ENCODE measurements around the gene GBP7. TPM values are rescaled to one million over a fixed set of nuclear protein-coding genes. Genes with fewer than 3 reads are reported as not detected.

Gene GBP7
- total RNA-seq, 4 donors from 2014 or later, result not detected

DNA sequence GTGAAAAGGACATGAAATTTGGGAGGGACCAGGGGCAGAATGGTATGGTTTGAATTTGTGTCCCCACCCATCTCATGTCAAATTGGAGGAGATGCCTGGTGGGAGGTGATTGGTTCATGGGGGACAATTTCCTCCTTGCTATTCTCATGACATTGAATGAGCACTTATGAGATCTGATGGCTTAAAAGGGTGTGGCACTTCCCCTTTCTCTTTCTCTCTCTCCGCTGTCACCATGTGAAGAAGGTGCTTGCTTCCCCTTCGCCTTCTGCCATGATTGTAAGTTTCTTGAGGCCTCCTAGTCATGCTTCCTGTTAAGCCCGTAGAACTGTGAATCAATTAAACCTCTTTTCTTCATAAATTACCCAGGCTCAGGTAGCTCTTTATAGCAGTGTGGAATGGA is 30.6 kb upstream of the GBP7 start:
- intact Hi-C loops (cut with DNase I), result no loop called here
- no peaks in the 10 kb centered on the region for H3K27me3 ChIP-seq
- WGBS, 2 donors, result 73 to 97% methylated on average over 3 of the region's 3 CpGs
- DNase-seq, result no peak
- H3K36me3 ChIP-seq, result no peaks in the 10 kb centered on the region
- TF ChIP-seq POLR2A (IDR thresholded peaks at IDR 0.05), result no peak
- TF ChIP-seq, protein P1, sequence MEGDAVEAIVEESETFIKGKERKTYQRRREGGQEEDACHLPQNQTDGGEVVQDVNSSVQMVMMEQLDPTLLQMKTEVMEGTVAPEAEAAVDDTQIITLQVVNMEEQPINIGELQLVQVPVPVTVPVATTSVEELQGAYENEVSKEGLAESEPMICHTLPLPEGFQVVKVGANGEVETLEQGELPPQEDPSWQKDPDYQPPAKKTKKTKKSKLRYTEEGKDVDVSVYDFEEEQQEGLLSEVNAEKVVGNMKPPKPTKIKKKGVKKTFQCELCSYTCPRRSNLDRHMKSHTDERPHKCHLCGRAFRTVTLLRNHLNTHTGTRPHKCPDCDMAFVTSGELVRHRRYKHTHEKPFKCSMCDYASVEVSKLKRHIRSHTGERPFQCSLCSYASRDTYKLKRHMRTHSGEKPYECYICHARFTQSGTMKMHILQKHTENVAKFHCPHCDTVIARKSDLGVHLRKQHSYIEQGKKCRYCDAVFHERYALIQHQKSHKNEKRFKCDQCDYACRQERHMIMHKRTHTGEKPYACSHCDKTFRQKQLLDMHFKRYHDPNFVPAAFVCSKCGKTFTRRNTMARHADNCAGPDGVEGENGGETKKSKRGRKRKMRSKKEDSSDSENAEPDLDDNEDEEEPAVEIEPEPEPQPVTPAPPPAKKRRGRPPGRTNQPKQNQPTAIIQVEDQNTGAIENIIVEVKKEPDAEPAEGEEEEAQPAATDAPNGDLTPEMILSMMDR (IDR thresholded peaks at IDR 0.05), result no peak
- no peak overlapping the region for H3K27ac ChIP-seq
- H3K4me3 ChIP-seq, result no peak overlapping the region
- H3K4me1 ChIP-seq, result no peaks in the 10 kb centered on the region
- H3K9me3 ChIP-seq, result peaks cover 0 to 13% (median 0%) of the 10 kb centered on the region in 3 donors

DNA sequence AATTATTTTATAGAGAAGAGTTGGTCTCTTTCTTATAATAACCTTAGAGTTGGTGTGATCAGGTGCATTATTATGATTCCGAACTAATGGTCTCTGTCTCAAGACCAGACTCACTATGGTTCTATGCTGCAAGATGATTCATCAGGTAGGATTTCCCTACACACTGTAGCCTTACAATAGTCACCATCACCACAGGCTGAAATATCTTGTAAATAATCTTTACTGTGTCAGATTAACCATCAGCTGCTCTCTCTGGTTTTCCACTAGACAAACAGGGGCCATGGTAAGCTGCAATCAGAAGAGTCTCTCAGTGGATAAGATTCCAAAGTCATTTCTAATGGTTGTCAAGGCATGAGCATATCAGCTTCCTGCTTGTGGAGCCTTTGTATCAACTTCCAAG is 27.4 kb upstream of the GBP7 start:
- intact Hi-C loops (cut with DNase I), result no loop called here
- peaks cover 0 to 21% (median 0%) of the 10 kb centered on the region in 3 donors for H3K4me1 ChIP-seq
- 76 to 83% methylated on average over 1 of the region's 1 CpG for WGBS, 2 donors

DNA sequence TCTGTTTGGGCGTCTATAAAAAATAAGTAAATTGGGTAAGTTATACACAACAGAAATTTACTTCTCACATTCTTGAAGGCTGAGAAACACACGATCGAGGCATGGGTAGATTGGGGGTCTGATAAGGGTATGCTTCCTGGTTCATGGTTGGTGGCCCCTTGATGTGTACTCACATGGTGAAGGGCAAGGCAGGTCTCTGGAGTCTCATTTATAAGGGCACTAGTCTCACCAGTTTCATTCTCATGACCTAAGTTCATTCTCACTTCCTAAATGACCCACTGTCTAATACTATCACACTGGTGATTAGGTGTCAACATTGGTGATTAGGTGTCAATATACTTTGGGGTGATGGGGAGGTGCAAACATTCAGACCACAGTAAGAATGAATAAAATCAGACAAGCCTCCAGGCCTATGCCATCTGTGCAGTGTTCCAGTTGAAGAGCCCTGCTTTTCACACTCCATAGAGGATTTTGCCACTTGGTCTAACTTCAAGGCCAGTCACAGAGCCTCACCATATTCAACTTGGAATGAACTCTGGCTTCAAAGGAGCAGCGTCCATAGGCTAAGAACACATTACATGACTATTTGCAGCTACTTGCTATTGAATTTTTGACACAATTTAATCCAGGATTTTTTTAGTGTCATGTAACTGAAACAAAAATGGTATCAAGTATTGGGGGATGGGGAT is 25.4 kb upstream of the GBP7 start:
- TF ChIP-seq POLR2A (IDR thresholded peaks at IDR 0.05), result no peak
- TF ChIP-seq, protein P1 (IDR thresholded peaks at IDR 0.05), result no peak
- intact Hi-C loops (cut with DNase I), result no loop called here
- Histone ChIP-seq H3K36me3 (no peaks in the 10 kb centered on the region), H3K9me3 (peaks cover 0 to 13% (median 0%) of the 10 kb centered on the region in 3 donors), H3K27ac (no peak overlapping the region), H3K4me3 (no peak overlapping the region), H3K27me3 (no peaks in the 10 kb centered on the region), H3K4me1 (peaks cover 0 to 37% (median 0%) of the 10 kb centered on the region in 3 donors)
- 74 to 83% methylated on average over 4 of the region's 4 CpGs for WGBS, 2 donors
- no peak for DNase-seq

More for the DNA sequence above, 27.4 kb upstream of the GBP7 start:
- H3K27me3 ChIP-seq, result no peaks in the 10 kb centered on the region
- no peak overlapping the region for H3K27ac ChIP-seq
- no peak for DNase-seq
- H3K9me3 ChIP-seq, result peaks cover 0 to 13% (median 0%) of the 10 kb centered on the region in 3 donors
- no peaks in the 10 kb centered on the region for H3K36me3 ChIP-seq
- no peak overlapping the region for H3K4me3 ChIP-seq
- no peak for TF ChIP-seq POLR2A (IDR thresholded peaks at IDR 0.05)
- TF ChIP-seq, protein P1 (IDR thresholded peaks at IDR 0.05), result no peak

DNA sequence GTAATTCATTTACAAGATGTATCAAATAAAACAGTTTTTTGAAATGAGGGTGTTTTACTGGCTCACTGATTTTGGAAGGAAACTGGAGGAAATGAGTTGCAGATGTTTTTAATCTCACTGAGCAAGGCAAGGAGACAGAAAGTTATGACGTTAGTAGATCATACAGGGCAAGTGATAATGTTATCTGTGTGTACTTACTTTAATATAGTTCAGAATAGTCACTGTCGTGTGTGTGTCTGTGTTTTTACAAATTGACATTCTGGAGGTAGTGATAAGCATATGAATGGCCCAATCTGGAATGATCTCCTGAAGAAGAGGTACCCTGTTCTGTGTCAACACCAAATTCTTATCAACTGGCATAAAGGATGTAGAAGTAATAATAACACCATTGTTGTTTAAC is 24.9 kb upstream of the GBP7 start:
- intact Hi-C loops (cut with DNase I), result no loop called here
- H3K27ac ChIP-seq, result no peak overlapping the region

DNA sequence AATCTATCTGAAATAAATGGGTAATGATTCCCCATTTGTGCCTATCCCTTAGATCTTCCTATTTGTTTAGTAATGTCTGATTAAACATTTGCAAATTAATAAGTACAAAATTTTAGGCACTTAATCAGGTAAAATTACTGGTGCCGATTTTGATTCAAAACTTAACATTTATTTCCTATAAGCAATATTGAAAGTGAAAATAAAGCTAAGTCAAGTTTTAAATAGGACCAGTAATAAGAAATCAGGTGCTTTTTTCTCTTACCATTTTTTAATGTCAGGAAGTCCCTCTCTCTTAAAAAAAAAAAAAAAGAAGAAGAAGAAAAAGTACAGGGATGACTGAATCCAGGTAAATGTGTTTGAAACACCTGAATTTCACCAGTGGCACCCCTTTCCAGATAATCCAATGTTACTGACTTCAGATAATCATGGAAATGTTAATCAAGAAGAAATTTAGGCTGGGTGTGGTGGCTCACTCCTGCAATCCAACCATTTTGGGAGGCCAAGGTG is 23.8 kb upstream of the GBP7 start:
- Histone ChIP-seq H3K27ac (peak overlapping the region; percentile 43 to 84 (median 74)), H3K36me3 (no peaks in the 10 kb centered on the region), H3K4me3 (peak overlapping the region in 3 of 4 donors; percentile 54 to 76 (median 55)), H3K4me1 (peaks cover 0 to 50% (median 0%) of the 10 kb centered on the region in 3 donors), H3K27me3 (no peaks in the 10 kb centered on the region), H3K9me3 (peaks cover 0 to 2% (median 0%) of the 10 kb centered on the region in 3 donors)
- WGBS, 2 donors, result 27 to 32% methylated on average over 1 of the region's 1 CpG
- TF ChIP-seq, protein P1 (IDR thresholded peaks at IDR 0.05), result no peak
- no peak for TF ChIP-seq POLR2A (IDR thresholded peaks at IDR 0.05)
- DNase-seq, result no peak
- intact Hi-C loops (cut with DNase I), result no loop called here

More for the DNA sequence above, 24.9 kb upstream of the GBP7 start:
- H3K27me3 ChIP-seq, result no peaks in the 10 kb centered on the region
- no peaks in the 10 kb centered on the region for H3K36me3 ChIP-seq
- WGBS, 2 donors, result 29 to 57% methylated on average over 2 of the region's 2 CpGs
- no peak for DNase-seq
- no peak overlapping the region for H3K4me3 ChIP-seq
- peaks cover 0 to 43% (median 0%) of the 10 kb centered on the region in 3 donors for H3K4me1 ChIP-seq
- H3K9me3 ChIP-seq, result peaks cover 0 to 13% (median 0%) of the 10 kb centered on the region in 3 donors
- TF ChIP-seq, protein P1 (IDR thresholded peaks at IDR 0.05), result no peak
- no peak for TF ChIP-seq POLR2A (IDR thresholded peaks at IDR 0.05)
